ENCODE measurements around the gene RNF167.

Gene RNF167

DNA sequence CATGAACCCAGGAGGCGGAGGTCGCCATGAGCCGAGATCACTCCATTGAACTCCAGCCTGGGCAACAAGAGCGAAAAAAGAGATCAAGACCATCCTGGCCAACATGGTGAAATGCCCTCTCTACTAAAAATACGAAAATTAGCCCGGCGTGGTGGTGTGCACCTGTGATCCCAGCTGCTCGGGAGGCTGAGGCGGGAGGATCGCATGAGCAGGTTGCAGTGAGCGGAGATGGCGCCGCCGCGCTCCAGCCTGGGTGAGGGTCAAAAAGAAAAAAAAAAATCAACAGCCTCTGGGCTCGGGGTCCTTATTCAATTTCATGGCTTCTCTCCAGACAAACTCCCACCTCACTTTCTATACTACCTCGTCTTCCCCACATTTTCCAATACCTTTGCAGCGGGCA is 11.2 kb upstream of the RNF167 start:
- TF ChIP-seq, protein P1, sequence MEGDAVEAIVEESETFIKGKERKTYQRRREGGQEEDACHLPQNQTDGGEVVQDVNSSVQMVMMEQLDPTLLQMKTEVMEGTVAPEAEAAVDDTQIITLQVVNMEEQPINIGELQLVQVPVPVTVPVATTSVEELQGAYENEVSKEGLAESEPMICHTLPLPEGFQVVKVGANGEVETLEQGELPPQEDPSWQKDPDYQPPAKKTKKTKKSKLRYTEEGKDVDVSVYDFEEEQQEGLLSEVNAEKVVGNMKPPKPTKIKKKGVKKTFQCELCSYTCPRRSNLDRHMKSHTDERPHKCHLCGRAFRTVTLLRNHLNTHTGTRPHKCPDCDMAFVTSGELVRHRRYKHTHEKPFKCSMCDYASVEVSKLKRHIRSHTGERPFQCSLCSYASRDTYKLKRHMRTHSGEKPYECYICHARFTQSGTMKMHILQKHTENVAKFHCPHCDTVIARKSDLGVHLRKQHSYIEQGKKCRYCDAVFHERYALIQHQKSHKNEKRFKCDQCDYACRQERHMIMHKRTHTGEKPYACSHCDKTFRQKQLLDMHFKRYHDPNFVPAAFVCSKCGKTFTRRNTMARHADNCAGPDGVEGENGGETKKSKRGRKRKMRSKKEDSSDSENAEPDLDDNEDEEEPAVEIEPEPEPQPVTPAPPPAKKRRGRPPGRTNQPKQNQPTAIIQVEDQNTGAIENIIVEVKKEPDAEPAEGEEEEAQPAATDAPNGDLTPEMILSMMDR (IDR thresholded peaks at IDR 0.05; ENCODE audit: low read depth, low read length), result no peak
- no peak for TF ChIP-seq POLR2A (IDR thresholded peaks at IDR 0.05; ENCODE audit: extremely low read depth, insufficient read length)
- TF ChIP-seq, protein P2, sequence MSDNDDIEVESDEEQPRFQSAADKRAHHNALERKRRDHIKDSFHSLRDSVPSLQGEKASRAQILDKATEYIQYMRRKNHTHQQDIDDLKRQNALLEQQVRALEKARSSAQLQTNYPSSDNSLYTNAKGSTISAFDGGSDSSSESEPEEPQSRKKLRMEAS (IDR thresholded peaks at IDR 0.05; ENCODE audit: low read depth, low read length), result no peak
- TF ChIP-seq MYC (IDR thresholded peaks at IDR 0.05; ENCODE audit: low read depth, low read length), result no peak
- no peak overlapping the region for H3K4me3 ChIP-seq (ENCODE audit: low read depth, low read length)
- no peak for DNase-seq (ENCODE audit: low read depth)

DNA sequence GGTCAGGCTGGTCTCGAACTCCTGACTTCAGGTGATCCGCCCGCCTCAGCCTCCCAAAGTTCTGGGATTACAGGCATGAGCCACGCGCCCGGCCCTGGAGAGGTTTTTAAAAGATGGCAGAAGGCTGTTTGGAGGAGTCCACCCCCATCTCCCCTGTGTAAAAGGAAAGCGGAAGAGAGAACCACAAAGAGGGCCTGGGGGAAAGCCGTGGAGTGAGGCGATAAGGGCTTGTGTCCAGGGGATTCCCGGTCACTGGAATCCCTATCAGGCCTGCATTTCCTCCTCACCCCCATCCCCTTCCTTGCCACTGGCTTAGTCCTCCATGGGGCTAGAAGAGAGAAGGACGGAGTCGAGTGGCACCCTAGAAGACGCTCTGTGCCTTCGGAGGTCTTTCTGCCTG is 8.1 kb upstream of the RNF167 start, which contains the start of gene GP1BA:
GP1BA (plus strand) TSS at position 315 of the 400 bp plus-strand sequence. CDS start 328 bp downstream, outside the sequence.
- no peak within 1 kb of the TSS for H3K4me3 ChIP-seq (ENCODE audit: low read depth, low read length)
- DNase-seq (ENCODE audit: low read depth), result no peak
- TF ChIP-seq MYC (IDR thresholded peaks at IDR 0.05; ENCODE audit: low read depth, low read length), result no peak
- no peak for TF ChIP-seq POLR2A (IDR thresholded peaks at IDR 0.05; ENCODE audit: extremely low read depth, insufficient read length)
- TF ChIP-seq, protein P2 (IDR thresholded peaks at IDR 0.05; ENCODE audit: low read depth, low read length), result no peak
- TF ChIP-seq, protein P1 (IDR thresholded peaks at IDR 0.05; ENCODE audit: low read depth, low read length), result no peak

DNA sequence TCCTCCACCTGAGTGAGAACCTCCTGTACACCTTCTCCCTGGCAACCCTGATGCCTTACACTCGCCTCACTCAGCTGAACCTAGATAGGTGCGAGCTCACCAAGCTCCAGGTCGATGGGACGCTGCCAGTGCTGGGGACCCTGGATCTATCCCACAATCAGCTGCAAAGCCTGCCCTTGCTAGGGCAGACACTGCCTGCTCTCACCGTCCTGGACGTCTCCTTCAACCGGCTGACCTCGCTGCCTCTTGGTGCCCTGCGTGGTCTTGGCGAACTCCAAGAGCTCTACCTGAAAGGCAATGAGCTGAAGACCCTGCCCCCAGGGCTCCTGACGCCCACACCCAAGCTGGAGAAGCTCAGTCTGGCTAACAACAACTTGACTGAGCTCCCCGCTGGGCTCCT is 7.3 kb upstream of the RNF167 start:
- DNase-seq (ENCODE audit: low read depth), result no peak
- TF ChIP-seq, protein P2 (IDR thresholded peaks at IDR 0.05; ENCODE audit: low read depth, low read length), result no peak
- TF ChIP-seq POLR2A (IDR thresholded peaks at IDR 0.05; ENCODE audit: extremely low read depth, insufficient read length) (no peak), MYC (IDR thresholded peaks at IDR 0.05; ENCODE audit: low read depth, low read length) (no peak)
- TF ChIP-seq, protein P1 (IDR thresholded peaks at IDR 0.05; ENCODE audit: low read depth, low read length), result no peak
- H3K4me3 ChIP-seq (ENCODE audit: low read depth, low read length), result no peak overlapping the region

DNA sequence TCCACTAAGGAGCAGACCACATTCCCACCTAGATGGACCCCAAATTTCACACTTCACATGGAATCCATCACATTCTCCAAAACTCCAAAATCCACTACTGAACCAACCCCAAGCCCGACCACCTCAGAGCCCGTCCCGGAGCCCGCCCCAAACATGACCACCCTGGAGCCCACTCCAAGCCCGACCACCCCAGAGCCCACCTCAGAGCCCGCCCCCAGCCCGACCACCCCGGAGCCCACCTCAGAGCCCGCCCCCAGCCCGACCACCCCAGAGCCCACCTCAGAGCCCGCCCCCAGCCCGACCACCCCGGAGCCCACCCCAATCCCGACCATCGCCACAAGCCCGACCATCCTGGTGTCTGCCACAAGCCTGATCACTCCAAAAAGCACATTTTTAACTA is 6.4 kb upstream of the RNF167 start:
- DNase-seq (ENCODE audit: low read depth), result no peak
- TF ChIP-seq MYC (IDR thresholded peaks at IDR 0.05; ENCODE audit: low read depth, low read length) (no peak), POLR2A (IDR thresholded peaks at IDR 0.05; ENCODE audit: extremely low read depth, insufficient read length) (no peak)
- TF ChIP-seq, protein P1 (IDR thresholded peaks at IDR 0.05; ENCODE audit: low read depth, low read length), result no peak
- TF ChIP-seq, protein P2 (IDR thresholded peaks at IDR 0.05; ENCODE audit: low read depth, low read length), result no peak
- H3K4me3 ChIP-seq (ENCODE audit: low read depth, low read length), result no peak overlapping the region

DNA sequence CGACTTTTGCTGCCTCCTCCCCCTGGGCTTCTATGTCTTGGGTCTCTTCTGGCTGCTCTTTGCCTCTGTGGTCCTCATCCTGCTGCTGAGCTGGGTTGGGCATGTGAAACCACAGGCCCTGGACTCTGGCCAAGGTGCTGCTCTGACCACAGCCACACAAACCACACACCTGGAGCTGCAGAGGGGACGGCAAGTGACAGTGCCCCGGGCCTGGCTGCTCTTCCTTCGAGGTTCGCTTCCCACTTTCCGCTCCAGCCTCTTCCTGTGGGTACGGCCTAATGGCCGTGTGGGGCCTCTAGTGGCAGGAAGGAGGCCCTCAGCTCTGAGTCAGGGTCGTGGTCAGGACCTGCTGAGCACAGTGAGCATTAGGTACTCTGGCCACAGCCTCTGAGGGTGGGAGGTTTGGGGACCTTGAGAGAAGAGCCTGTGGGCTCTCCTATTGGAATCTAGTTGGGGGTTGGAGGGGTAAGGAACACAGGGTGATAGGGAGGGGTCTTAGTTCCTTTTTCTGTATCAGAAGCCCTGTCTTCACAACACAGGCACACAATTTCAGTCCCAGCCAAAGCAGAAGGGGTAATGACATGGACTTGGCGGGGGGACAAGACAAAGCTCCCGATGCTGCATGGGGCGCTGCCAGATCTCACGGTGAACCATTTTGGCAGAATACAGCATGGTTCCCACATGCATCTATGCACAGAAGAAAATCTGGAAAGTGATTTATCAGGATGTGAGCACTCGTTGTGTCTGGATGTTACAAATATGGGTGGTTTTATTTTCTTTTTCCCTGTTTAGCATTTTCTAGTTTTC is 5.7 kb upstream of the RNF167 start:
- H3K4me3 ChIP-seq (ENCODE audit: low read depth, low read length), result no peak overlapping the region
- TF ChIP-seq, protein P1 (IDR thresholded peaks at IDR 0.05; ENCODE audit: low read depth, low read length), result peak; percentile 41
- TF ChIP-seq MYC (IDR thresholded peaks at IDR 0.05; ENCODE audit: low read depth, low read length) (no peak), POLR2A (IDR thresholded peaks at IDR 0.05; ENCODE audit: extremely low read depth, insufficient read length) (no peak)
- TF ChIP-seq, protein P2 (IDR thresholded peaks at IDR 0.05; ENCODE audit: low read depth, low read length), result no peak
- peak; percentile 82 for DNase-seq (ENCODE audit: low read depth)
